Measurements from ENCODE around the gene HPCAL1.

GRCh38 chr2:10446631-10447030, 143.9 kb downstream of the HPCAL1 start:
- TF ChIP-seq ELK1 (IDR thresholded peaks at IDR 0.05; ENCODE audit: low read depth, low read length) (no peak), SUZ12 (IDR thresholded peaks at IDR 0.05; ENCODE audit: unreplicated experiment) (no peak), MAX (IDR thresholded peaks at IDR 0.05; ENCODE audit: low read depth, low read length) (no peak), SMC3 (IDR thresholded peaks at IDR 0.05; ENCODE audit: borderline replicate concordance, low read length) (no peak), EZH2 (IDR thresholded peaks at IDR 0.05; ENCODE audit: borderline replicate concordance, control insufficient read depth, low read depth, low read length) (no peak), CTCF (IDR thresholded peaks at IDR 0.05 in 2 of 3, conservative IDR thresholded peaks at IDR 0.05 in 1 of 3; ENCODE audit: control insufficient read depth in 2 of 3, extremely low read depth in 1 of 3, insufficient read depth in 1 of 3, low read depth in 3 of 3, low read length in 3 of 3) (no peak)
